Stimulated activated naive CD4-positive, alpha-beta T cell treated with Interleukin-2 at 50 U/mL for 16 hours (primary cell): ENCODE data around the gene CDH23.

Experiments
- DNase-seq: peaks from one replicate; lab custom pipeline; 2025; lab: John Stamatoyannopoulos, UW

The CDH23 gene

DNA sequence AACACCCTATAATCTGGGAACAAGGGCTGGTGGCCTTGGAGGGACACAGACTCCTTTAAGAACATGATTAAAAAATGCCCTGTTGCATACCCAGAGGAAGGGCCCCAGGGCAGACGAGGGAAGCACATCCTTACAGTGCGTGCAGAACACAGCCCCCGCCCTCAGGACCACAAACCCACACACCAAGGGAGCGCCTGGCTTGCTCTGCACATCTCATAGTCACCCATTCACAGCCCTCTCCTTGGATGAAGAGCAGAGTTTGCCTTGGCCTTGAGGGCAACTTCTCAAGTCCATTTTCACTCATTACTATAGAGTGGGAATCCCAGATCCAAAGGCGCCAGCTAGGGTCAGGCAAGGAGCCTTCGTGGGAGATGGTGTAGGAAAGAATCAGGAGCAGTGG, 382.9 kb downstream of the CDH23 start:
- DNase-seq: no peak

DNA sequence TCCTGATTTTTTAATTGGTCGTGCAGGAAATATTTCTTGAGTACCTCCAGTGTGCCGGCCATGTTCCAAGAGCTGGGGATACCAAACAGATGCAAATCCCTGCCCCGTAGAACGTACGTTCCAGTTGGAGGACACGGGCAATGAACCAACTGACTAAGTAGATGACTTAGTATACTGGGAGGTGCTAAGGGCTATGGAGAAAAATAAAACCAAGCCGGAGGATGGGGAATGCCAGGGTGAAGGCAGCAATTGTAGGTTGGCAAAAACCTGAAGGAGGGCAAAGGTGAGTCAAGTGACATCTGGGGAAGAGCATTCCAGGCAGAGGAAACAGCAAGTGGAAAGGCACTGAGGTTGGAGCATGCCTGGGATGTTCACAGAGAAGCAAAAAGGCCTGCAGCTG, 383.4 kb downstream of the CDH23 start:
- DNase-seq: no peak

DNA sequence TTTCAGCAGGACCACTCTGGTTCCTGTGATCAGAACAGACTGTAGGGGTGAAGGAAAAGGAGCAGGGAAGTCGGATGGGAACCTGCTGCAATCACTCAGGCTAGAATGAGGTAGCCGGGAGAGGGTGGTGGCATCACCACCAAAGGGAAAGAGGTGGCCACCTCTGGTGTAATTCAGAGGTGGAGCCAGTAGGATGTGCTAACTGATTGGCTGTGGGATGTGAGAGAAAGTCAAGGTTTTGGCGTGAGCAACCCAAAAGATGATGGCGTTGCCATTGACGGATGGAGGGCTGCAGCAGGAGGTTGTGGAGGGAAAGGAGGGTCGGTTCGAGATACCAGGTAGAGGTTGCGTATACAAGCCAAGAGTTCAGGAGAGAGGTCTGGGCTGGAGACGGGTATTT, 384.0 kb downstream of the CDH23 start:
- DNase-seq: no peak

DNA sequence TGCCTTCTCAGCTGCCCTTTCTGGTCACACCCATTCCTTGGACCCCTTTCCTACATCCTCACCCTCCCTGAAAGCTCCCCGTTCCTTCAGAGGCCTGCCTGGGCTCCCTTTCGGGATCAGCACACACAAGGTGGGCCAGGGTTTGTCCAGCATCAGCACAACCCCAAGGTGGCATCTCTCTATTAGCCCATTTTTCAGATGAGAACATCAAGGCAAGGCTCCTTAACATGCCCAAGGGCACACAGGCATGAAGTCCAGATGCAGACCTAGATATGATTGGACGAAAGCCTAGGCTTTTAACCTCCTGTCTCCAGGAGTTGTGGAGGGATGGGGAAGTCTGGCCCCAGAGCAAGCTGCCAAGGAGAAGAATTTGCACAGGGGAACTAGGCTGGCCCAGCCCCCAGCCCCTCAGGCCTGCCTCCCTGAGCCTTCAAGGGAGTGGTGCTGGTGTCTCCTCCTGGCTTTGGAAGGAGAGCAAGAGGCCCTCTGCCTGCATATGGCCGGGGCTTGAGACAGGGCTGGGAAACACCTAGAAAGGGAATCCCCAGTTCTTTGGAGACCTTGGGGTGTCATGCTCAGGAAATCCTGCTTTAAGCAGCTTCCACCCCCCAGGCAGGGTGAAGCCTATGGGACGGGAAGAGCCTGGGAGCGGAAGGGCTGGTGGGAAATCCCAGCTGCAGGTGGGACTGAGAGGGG, 385.6 kb downstream of the CDH23 start:
- no peak for DNase-seq

DNA sequence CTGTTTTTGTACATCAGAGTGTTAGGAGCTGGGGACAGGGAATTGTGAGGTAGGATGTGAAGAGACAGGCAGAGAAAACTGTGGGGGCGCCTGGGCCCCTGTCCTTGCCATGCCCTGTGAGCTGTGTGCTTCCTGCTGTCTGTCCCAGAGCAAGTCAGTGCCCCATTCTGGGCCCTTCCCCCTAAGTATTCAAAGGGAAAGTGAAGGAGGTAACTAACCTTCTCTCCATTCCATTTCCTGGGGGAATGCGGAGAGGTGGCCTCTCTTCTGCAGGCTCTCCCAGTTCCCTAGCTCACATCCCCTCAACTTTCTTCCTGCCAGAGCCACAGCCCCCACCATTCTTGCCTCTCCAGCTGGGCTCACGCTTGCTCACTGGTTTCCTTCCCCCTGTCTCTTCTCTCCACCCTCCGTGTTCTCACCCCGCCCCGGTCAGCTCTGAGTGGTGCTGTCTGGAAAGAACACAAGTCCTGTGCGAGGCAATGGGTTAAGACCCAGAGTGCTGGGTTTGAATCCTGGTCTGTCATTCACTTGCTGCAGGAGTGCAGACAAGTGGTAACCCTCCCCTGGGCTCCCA, 386.3 kb downstream of the CDH23 start:
- no peak for DNase-seq

DNA sequence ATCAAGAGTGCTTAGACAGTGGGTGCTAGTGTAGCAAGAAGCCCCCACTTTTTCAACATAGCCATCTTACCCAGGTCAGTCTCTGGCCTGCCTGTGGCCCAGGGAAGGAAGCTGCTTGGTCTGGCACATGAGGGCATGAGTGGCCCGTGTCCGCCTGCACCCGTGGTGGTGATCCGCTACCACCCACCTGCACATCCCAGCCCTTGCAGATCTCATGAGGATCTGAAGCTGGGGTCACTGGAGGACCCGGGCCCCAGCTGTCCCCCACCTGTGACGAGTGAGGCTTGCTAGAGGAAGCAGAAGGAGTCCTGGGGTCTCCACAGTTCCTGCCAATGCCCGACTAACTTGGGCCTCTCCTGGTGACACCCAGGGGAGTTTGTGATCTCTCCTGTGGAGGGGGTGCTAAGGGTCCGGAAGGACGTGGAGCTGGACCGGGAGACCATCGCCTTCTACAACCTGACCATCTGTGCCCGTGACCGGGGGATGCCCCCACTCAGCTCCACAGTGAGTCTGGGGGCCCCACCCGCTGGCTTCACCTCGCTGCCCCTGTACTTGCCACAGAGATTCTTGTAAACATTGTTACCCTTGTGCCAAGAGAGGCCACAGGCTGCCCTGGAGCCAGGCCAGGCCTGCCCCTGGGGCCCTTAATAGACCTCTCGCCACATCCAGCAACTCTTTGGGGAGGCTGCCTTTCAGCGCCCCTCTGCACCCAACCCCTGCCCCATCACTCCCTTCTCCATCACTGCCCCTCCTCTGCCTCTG, 387.4 kb downstream of the CDH23 start:
- no peak for DNase-seq

DNA sequence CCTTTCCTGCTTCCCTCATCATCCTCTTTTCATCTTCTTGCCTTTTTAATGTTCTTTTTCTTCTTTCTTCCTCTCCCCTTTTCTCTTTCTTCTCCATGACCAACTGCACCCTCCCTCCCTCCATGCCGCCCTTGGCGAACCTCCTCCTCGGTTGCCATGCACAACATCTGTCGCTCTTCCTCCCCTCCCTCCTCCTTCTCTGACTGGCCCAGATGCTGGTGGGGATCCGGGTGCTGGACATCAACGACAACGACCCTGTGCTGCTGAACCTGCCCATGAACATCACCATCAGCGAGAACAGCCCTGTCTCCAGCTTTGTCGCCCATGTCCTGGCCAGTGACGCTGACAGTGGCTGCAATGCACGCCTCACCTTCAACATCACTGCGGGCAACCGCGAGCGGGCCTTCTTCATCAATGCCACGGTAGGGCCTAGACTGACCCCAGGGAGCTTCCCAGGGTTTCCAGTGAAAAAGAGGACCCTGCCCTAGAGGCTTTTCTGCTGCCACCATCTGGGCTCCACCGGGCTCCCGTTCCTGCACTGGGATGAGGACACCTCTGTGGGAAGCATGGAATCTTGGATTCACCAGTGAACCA, 388.1 kb downstream of the CDH23 start:
- DNase-seq: no peak

DNA sequence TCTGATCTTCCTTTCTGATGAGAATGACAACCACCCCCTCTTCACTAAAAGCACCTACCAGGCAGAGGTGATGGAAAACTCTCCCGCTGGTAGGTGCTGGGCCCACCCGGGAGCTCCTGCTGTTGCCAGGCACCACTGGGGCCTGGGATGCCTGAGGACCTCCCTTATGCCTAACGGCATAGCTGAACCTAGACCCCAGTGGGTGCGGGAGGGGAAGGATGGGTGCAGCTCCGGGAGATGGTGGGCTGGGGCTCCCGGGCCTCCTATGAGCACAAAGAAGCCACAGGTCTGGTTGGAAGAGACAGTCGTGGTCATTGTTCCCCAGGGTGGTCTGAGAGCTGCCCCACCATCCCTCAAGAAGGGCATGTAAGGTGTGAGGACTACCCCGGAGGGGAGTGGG, 392.2 kb downstream of the CDH23 start:
- no peak for DNase-seq

DNA sequence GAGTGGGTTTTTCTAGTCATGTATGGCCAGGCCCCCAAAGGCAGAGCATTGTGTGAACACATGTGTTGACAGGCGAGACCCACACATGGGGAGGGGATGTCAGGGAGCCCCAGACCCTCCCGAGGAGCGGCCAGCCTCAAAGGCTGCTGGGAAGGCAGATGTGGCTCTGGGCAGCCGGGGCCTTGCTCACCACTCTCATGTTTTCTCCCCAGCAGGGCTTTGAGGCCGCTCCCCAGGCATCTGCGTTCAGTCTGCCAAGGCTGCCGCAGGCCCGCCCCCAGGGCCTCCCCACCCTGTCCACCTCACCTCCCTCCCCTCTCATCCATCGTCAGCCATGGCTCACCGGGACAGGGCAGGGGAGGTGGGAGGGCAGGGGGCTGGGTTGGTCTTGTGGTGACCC, 393.2 kb downstream of the CDH23 start:
- DNase-seq: no peak

DNA sequence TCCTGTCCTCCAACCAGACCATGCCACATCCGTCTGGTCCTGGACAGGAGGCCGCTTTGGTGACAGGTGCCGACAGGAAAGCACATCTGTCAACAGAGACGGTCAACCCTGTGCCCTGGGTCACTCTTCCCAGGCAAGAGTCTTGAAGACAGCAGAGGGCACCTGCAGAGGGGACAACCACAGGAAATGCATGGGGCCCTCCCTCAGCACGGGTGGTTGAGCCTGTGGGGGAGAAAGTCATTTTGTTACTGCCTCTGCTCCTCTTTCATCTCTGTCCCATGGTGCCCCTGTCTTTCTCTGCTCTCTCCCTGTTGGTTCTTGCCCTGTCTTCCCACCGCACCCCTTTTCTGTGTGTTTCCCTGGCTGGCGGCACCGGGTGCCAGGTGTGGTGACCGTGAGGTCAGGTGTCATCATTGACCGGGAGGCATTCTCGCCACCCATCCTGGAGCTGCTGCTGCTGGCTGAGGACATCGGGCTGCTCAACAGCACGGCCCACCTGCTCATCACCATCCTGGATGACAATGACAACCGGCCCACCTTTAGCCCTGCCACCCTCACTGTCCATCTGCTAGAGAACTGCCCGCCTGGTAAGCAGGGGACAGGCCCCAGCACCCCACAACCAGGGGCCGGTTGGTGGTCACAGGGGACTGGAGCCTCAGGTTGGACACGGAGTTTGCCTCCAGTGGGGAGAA, 394.2 kb downstream of the CDH23 start:
- no peak for DNase-seq

DNA sequence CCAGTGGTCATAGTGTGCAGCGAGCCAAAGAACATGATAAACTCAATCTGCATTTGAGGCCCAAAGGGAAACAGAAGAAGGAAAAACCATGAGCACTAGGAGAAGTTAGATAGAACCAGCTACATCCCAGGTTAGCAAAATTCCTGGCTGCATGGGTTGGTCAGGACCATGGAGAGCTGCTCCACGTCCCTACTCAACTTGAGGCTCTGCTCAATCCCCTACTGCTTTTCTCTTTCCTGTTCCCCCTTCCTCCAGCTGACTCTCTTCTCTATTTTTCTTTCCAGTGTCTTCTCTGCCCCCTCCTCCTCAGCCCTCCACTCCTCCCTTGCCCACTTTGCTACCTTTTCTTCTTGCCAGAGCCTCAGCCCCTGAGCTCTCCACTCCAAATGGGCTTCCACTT, 398.5 kb downstream of the CDH23 start:
- DNase-seq: no peak

DNA sequence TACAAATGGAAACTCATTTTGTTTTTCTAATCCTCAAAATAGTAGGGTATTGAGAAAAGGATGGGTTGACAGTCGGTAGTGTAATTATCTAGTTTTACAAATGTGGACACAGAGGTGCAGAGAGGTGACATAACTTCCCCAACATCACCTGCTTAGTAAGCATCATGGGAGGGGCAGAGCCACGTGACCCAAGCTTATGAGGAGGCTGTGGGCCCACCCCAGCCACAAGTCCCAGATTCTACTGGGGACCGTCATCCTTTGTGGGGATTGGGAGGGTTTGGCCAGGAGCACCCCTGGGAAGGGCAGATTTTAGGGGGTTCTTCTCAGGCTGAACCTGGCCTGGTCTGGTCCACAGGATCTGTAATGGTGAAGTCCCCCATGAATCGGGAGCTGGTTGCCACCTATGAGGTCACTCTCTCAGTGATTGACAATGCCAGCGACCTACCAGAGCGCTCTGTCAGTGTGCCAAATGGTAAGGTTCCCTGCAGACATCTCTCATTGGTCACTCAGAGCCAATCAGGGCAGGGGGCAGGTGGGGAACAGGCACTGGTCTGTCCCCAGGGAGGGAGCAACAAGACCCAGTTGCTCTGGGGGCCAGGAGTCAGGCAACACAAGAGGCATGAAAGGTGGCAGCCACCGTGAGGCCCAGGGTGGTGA, 400.2 kb downstream of the CDH23 start:
- DNase-seq: no peak

DNA sequence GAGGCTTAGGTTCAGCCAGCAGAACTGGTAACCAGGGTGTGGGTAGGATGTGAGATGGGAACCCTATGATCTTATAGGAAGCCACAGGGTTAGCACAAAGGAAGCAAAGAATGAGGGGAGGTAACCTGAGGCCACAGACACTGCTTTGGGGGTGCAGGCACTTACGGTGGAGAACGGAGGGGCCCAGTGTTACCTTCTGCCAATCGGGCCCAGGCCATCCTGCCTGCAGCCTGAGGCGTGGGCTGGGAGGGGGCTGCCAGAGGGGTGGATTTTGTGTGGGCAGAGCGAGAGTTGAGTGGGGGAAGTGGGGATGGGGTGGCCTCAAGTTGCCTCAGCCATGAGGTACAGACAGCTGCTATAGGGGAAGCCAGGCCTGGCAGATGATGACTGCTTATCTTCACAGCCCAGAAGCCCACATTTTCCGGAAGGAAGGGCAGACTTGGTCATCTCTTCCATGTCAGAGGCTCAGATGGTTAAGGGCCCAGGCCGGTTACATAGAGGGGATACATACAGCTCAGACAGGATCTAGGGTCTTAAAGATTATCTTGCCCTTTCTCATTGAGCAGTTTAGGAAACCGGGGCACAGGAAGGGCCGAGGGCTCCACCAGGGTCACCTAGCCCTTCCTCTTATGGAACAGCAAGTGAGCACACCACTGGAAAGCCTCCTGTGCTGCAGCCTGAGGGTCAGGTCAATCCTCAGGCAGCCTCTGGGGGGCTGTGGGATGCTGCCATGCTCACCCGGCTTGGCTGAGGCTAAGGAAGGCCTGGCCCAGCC, 401.0 kb downstream of the CDH23 start:
- no peak for DNase-seq

DNA sequence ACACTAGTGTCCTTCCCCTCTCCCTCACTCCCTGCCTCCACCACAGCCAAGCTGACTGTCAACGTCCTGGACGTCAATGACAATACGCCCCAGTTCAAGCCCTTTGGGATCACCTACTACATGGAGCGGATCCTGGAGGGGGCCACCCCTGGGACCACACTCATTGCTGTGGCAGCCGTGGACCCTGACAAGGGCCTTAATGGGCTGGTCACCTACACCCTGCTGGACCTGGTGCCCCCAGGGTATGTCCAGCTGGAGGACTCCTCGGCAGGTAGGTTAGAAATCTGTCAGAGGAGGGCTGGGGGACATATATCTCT, 401.5 kb downstream of the CDH23 start:
- DNase-seq: no peak

DNA sequence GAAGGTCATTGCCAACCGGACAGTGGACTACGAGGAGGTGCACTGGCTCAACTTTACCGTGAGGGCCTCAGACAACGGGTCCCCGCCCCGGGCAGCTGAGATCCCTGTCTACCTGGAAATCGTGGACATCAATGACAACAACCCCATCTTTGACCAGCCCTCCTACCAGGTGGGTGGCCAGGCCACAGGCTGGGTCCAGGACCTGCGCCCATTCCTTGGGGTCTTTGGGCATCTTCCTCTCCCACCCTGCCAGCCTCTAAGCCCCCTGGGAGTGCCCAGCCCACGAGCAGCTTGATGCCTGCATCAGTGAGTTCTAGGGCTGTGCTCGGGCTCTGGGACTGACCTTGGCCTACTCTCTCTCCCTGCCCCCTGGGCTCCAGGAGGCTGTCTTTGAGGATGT, 402.4 kb downstream of the CDH23 start:
- no peak for DNase-seq

DNA sequence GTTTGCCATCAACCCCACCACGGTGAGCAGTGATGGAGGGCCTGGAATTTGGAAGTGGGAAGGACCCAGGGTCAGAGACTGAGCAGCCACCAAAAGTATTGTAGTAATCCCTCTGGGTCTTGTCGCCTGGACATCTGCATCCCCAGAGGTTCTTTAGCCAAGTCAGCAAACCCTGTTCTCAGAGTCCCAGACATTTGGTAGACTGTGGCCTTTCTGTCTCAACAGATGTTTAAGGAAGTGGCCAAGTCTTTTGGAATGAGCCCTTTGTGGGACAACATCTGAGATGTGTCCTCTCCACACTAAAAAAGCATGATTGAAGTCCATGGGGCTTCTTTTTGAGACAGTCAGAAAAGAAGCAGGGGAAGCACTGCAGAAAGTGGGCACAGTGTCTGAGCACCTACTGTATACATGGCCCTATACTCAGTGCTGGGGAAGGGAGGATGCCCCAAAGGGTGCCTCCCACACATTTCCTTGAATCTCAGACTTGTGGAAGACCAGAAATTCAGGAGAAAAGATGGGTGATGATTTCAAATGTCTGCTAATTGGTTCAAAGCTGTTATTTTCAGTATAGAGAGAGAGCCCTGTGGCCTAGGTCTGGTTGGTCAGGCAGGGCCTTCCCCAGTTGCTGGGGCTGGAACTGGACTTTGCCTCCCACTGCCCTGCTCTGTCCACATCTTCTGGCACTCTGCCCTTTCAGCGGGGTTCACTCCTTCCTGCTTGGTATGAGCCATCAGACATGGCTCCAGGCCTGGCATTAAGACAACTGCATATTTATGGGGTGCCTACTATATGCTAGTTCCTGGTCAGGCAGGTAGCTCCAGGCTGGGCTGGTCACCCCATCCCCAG, 403.1 kb downstream of the CDH23 start:
- no peak for DNase-seq

DNA sequence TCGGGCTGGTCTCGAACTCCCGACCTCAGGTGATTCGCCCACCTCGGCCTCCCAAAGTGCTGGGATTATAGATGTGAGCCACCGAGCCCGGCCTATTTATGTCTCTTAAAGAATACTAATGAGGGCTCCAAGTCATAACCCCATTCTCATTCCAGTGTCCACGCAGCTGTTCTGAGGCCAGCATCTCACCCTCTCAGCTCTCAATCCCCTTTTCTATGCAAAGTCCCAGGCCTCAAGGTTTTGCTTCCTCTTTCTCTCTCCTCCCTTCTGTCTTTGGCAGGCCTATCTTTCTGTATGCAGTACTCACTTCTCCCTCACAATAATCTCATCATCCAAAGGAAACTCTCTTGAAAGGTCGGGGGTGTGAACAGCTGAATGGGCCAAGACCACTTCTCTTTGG, 404.6 kb downstream of the CDH23 start:
- no peak for DNase-seq

DNA sequence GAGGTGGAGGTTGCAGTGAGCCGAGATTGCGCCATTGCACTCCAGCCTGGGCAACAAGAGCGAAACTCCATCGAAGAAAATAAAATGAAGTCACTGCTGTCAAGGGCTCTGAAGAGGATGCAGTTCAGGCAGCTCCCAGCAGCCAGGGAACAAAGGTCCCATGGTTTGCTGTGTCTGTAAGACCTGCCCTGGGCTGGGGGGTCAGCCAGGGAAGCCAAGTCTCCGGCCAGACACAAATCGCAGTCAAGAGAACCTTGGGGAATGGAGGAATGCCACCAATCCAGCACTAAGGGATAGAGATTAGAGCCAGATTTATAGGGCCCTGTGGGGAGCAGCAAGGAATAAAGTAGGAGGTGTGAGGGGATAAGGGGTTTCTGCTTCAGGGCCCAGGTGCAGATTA, 405.5 kb downstream of the CDH23 start:
- DNase-seq: no peak

DNA sequence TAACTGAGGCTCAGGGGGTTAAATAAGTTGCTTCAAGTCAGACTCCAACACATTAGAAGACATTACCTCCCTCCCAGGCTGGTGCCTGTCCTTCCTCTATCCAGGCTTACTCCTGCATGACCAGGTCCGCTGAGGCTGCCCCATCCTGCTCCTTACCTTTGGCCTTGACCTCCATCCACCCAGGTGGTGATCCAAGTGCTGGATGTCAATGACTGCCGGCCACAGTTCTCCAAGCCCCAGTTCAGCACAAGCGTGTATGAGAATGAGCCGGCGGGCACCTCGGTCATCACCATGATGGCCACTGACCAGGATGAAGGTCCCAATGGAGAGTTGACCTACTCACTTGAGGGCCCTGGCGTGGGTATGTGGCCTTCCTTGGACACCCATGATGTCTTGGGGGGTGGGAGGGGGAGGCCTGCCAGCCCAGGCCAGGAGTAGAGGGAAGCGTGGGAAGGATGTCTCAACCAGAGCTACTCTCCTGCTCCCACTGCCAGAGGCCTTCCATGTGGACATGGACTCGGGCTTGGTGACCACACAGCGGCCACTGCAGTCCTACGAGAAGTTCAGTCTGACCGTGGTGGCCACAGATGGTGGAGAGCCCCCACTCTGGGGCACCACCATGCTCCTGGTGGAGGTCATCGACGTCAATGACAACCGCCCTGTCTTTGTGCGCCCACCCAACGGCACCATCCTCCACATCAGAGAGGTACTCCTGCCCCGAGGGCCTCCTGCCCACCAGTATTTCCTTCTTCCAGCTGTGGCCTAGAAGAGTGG, 406.2 kb downstream of the CDH23 start:
- no peak for DNase-seq

DNA sequence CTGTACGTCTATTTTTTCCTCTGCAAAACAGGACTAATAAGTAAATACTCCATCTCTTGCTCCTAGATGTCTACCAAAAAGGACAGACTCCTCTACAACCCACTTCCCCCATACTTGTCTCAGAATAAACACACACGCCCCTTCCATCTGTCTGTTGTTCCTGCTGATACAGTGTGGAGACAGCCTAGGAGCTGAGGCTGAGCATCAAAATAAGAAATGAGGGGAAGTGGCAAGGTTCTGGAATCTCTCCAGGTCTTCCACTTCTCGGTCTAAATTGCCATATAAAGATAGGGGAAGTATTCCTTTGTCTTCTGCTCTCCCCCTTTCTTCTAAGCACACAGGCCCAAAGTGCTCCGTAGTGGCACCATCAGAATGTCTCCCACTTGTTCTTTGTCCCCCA, 407.4 kb downstream of the CDH23 start:
- DNase-seq: no peak
